NCI-H2171 (cell line): ENCODE results near the gene RGL4.
A peak's percentile ranks its signal among the peaks of the same experiment; 100 is the strongest.
"Not testable (repeated sequence)": the region's sequence is repeated elsewhere in the genome, so short reads cannot be mapped to it uniquely, and the experiment has no call there.

Experiments
- DNase-seq: peaks from one replicate; lab custom pipeline; 2025; lab: John Stamatoyannopoulos, UW

RGL4 gene

GRCh38 chr22:23698094-23698493, 7.3 kb downstream of the RGL4 start:
- no peak for DNase-seq

GRCh38 chr22:23698673-23699235, 7.9 kb downstream of the RGL4 start:
- no peak for DNase-seq

- DNase-seq: no peak
Measured at GRCh38 chr22:23700706-23701105, 9.9 kb downstream of the RGL4 start.

- no peak for DNase-seq
Measured at GRCh38 chr22:23704062-23704461, 13.2 kb downstream of the RGL4 start.

- no peak for DNase-seq
Measured at GRCh38 chr22:23704829-23705228, 14.0 kb downstream of the RGL4 start.

GRCh38 chr22:23705358-23705757, 14.5 kb downstream of the RGL4 start:
- no peak for DNase-seq

GRCh38 chr22:23708270-23708669, 17.5 kb downstream of the RGL4 start:
- no peak for DNase-seq

- DNase-seq: no peak
Measured at GRCh38 chr22:23709107-23709506, 18.3 kb downstream of the RGL4 start.

- DNase-seq: no peak
Measured at GRCh38 chr22:23712256-23712655, 21.4 kb downstream of the RGL4 start.

GRCh38 chr22:23713696-23714595, 23.1 kb downstream of the RGL4 start:
- DNase-seq: no peak

- no peak for DNase-seq
Measured at GRCh38 chr22:23714596-23715578, 24.1 kb downstream of the RGL4 start.

GRCh38 chr22:23715806-23716375, 25.1 kb downstream of the RGL4 start:
- DNase-seq: no peak

- DNase-seq: peak; percentile 90
Measured at GRCh38 chr22:23716811-23717801, 26.3 kb downstream of the RGL4 start.

GRCh38 chr22:23718371-23719165, 27.8 kb downstream of the RGL4 start:
- no peak for DNase-seq

- DNase-seq: no peak
Measured at GRCh38 chr22:23720855-23721254, 30.0 kb downstream of the RGL4 start.

GRCh38 chr22:23722160-23722559, 31.3 kb downstream of the RGL4 start:
- DNase-seq: peak; percentile 24

GRCh38 chr22:23722724-23723123, 31.9 kb downstream of the RGL4 start:
- peak; percentile 12 for DNase-seq

GRCh38 chr22:23728108-23728507, 37.3 kb downstream of the RGL4 start:
- not testable (repeated sequence) for DNase-seq

- DNase-seq: no peak
Measured at GRCh38 chr22:23737696-23738095, 46.9 kb downstream of the RGL4 start.
